ENCODE data around the gene GNAI3. TPM values are rescaled to one million over a fixed set of nuclear protein-coding genes. Genes with fewer than 3 reads are reported as not detected.
A peak's percentile ranks its signal among the peaks of the same experiment; 100 is the strongest.

Gene GNAI3
- polyA plus RNA-seq (10.6 and 10.9 TPM in 2 replicates), polyA minus RNA-seq (20.0 and 21.8 TPM in 2 replicates)

- peak; percentile 49 for TF ChIP-seq RAD21 (conservative IDR thresholded peaks at IDR 0.05)
- TF ChIP-seq REST (IDR thresholded peaks at IDR 0.05; ENCODE audit: borderline replicate concordance) = peak; percentile 81
- TF ChIP-seq CTCF (IDR thresholded peaks at IDR 0.05; ENCODE audit: poor library complexity, severe bottlenecking) = no peak
- peak; percentile 93 for TF ChIP-seq TAF1 (IDR thresholded peaks at IDR 0.05; ENCODE audit: low read depth)
- peak; percentile 75 for TF ChIP-seq MXI1 (conservative IDR thresholded peaks at IDR 0.05; ENCODE audit: poor library complexity, severe bottlenecking)
- TF ChIP-seq EZH2 (IDR thresholded peaks at IDR 0.05; ENCODE audit: borderline replicate concordance, insufficient read depth, low read length, poor library complexity, severe bottlenecking) = no peak
- TF ChIP-seq SMC3 (conservative IDR thresholded peaks at IDR 0.05; ENCODE audit: poor library complexity) = no peak
- TF ChIP-seq EP300 (conservative IDR thresholded peaks at IDR 0.05; ENCODE audit: poor library complexity, severe bottlenecking) = peak; percentile 54
- TF ChIP-seq POLR2AphosphoS5 (IDR thresholded peaks at IDR 0.05) = peak; percentile 100
- Histone ChIP-seq H3K27ac (ENCODE audit: low read length) (peak within 1 kb of the TSS; percentile 95), H3K4me3 (ENCODE audit: low read length) (peak within 1 kb of the TSS; percentile 94), H3F3A (ENCODE audit: insufficient read depth, low read length, poor library complexity, severe bottlenecking) (peaks cover 4% of the 10 kb centered on the region), H3K4me2 (ENCODE audit: low read length) (peak within 1 kb of the TSS; percentile 97), H3K9ac (ENCODE audit: low read length) (peak within 1 kb of the TSS; percentile 95), H3K9me2 (ENCODE audit: insufficient read depth, low read length) (no peaks in the 10 kb centered on the region), H4K20me1 (ENCODE audit: insufficient read depth) (no peaks in the 10 kb centered on the region), H3K79me2 (replicated peaks; ENCODE audit: insufficient read depth, low read length) (peaks cover 52% of the 10 kb centered on the region), H3K36me3 (ENCODE audit: insufficient read depth, low read length) (no peaks in the 10 kb centered on the region), H3K9me3 (ENCODE audit: low read length) (no peaks in the 10 kb centered on the region), H3K27me3 (ENCODE audit: insufficient read depth, low read depth, low read length) (no peaks in the 10 kb centered on the region), H2AFZ (ENCODE audit: low read depth, low read length) (peak within 1 kb of the TSS; percentile 80)
Observed at GRCh38 chr1:109548321-109549267, at the start of gene GNAI3. Gene GNAI3, plus strand, starts transcription at chr1:109548615. Its CDS starts 106 bp downstream, at chr1:109548721.

- H4K20me1 ChIP-seq (ENCODE audit: insufficient read depth) = no peaks in the 10 kb centered on the region
- H3K27ac ChIP-seq (ENCODE audit: low read length) = no peak overlapping the region
- no peaks in the 10 kb centered on the region for H3K9me3 ChIP-seq (ENCODE audit: low read length)
- no peaks in the 10 kb centered on the region for H3K9me2 ChIP-seq (ENCODE audit: insufficient read depth, low read length)
- H2AFZ ChIP-seq (ENCODE audit: low read depth, low read length) = no peak overlapping the region
- TF ChIP-seq EP300 (conservative IDR thresholded peaks at IDR 0.05; ENCODE audit: poor library complexity, severe bottlenecking) (no peak), TAF1 (IDR thresholded peaks at IDR 0.05; ENCODE audit: low read depth) (no peak), SMC3 (conservative IDR thresholded peaks at IDR 0.05; ENCODE audit: poor library complexity) (no peak), EZH2 (IDR thresholded peaks at IDR 0.05; ENCODE audit: borderline replicate concordance, insufficient read depth, low read length, poor library complexity, severe bottlenecking) (no peak), MXI1 (conservative IDR thresholded peaks at IDR 0.05; ENCODE audit: poor library complexity, severe bottlenecking) (no peak), POLR2AphosphoS5 (IDR thresholded peaks at IDR 0.05) (no peak), RAD21 (conservative IDR thresholded peaks at IDR 0.05) (no peak), CTCF (IDR thresholded peaks at IDR 0.05; ENCODE audit: poor library complexity, severe bottlenecking) (no peak), REST (IDR thresholded peaks at IDR 0.05; ENCODE audit: borderline replicate concordance) (no peak)
- H3K27me3 ChIP-seq (ENCODE audit: insufficient read depth, low read depth, low read length) = no peaks in the 10 kb centered on the region
- no peaks in the 10 kb centered on the region for H3F3A ChIP-seq (ENCODE audit: insufficient read depth, low read length, poor library complexity, severe bottlenecking)
- H3K4me2 ChIP-seq (ENCODE audit: low read length) = no peak overlapping the region
- no peak overlapping the region for H3K9ac ChIP-seq (ENCODE audit: low read length)
- H3K4me3 ChIP-seq (ENCODE audit: low read length) = no peak overlapping the region
- H3K79me2 ChIP-seq (replicated peaks; ENCODE audit: insufficient read depth, low read length) = no peaks in the 10 kb centered on the region
- no peaks in the 10 kb centered on the region for H3K36me3 ChIP-seq (ENCODE audit: insufficient read depth, low read length)
Observed at GRCh38 chr1:109499081-109499480, 49.3 kb upstream of the GNAI3 start.

All from neural cell (in vitro differentiated cells).